GM12878 (cell line): ENCODE data around the gene BRAF. TPM values are rescaled to one million over a fixed set of nuclear protein-coding genes. Genes with fewer than 3 reads are reported as not detected.

Experiments used
- ATAC-seq: fragments of 200-7000 bp; cut with Tn5 transposase; 3 replicates; pipeline ENCODE4 v1.9.1; 2020; ENCODE audit warnings: mild to moderate bottlenecking, moderate library complexity
- BruUV-seq: library from RNA; stranded (reverse); fragments of 400-500 nt; replicated peaks from 2 replicates; lab custom pipeline; 2021; lab: Mats Ljungman, UMichigan
- CTCF ChIA-PET: fragments of 300-600 bp; sonication (Branson Sonifier 250); formaldehyde crosslinking; extraction: SDS; loops from one replicate; lab custom pipeline; 2021; ENCODE audit warnings: inconsistent platforms; lab: Yijun Ruan, JAX
- POLR2A ChIA-PET: fragments of 350-600 bp; formaldehyde crosslinking; extraction: SDS; loops from one replicate; lab custom pipeline; 2021; ENCODE audit warnings: inconsistent platforms; lab: Charles Lee
- RAD21 ChIA-PET: fragments of 300-600 bp; sonication (Branson Sonifier 250); formaldehyde crosslinking; loops from one replicate; lab custom pipeline; 2023; ENCODE audit warnings: antibody characterized with exemption; ENCODE audit not compliant: unreplicated experiment; lab: Charles Lee
- SMC1A ChIA-PET: fragments of 300-600 bp; sonication (Branson Sonifier 250); formaldehyde crosslinking; loops from one replicate; lab custom pipeline; 2023; ENCODE audit not compliant: unreplicated experiment, uncharacterized antibody; lab: Charles Lee
- DNase-seq: peaks from one replicate; pipeline ENCODE4 v3.0.0-alpha.2; 2011; ENCODE audit warnings: low read depth, low spot score
- FAIRE-seq: peaks from 3 replicates; lab custom pipeline; 2011; peaks lifted over from hg19 to GRCh38; lab: Jason Lieb, UNC
- H2AFZ ChIP-seq: 2 replicates; pipeline ENCODE4 v1.6.0; 2011; ENCODE audit warnings: low read depth, low read length, control low read depth; ENCODE audit not compliant: control insufficient read depth
- H3K27ac ChIP-seq: 2 replicates; pipeline ENCODE4 v1.5.1; 2011; ENCODE audit warnings: control low read depth; ENCODE audit not compliant: control insufficient read depth, insufficient read depth
- H3K27me3 ChIP-seq, 2 experiments: replicated peaks in 1 of 2; 2 replicates each; pipeline versions ENCODE4 v1.6.0 to v1.6.1; 2011; ENCODE audit warnings: low read length in 1 of 2; ENCODE audit not compliant: control insufficient read depth in 2 of 2, insufficient read depth in 2 of 2
- H3K36me3 ChIP-seq, 2 experiments: 2 replicates each; pipeline ENCODE4 v1.5.1; 2011; ENCODE audit warnings: low read length in 1 of 2; ENCODE audit not compliant: control insufficient read depth in 2 of 2, insufficient read depth in 2 of 2
- H3K4me1 ChIP-seq: 2 replicates; pipeline ENCODE4 v1.6.1; 2011; ENCODE audit warnings: mild to moderate bottlenecking, low read length, moderate library complexity, mixed read lengths; ENCODE audit not compliant: control insufficient read depth, insufficient read depth
- H3K4me2 ChIP-seq: 2 replicates; pipeline ENCODE4 v1.6.0; 2011; ENCODE audit warnings: control low read depth; ENCODE audit not compliant: control insufficient read depth, insufficient read depth
- H3K4me3 ChIP-seq: fragments of 200-600 bp; sonication (generic); 2 replicates; pipeline ENCODE4 v1.5.1; 2016
- H3K79me2 ChIP-seq: 2 replicates; pipeline ENCODE4 v1.6.0; 2011; ENCODE audit warnings: low read length; ENCODE audit not compliant: control insufficient read depth, insufficient read depth
- H3K9ac ChIP-seq: 2 replicates; pipeline ENCODE4 v1.8.0; 2011; ENCODE audit warnings: low read length, control low read depth, mixed read lengths; ENCODE audit not compliant: control insufficient read depth, insufficient read depth
- H3K9me3 ChIP-seq: replicated peaks from 3 replicates; pipeline ENCODE4 v1.5.1; 2011; ENCODE audit warnings: mild to moderate bottlenecking, low read length; ENCODE audit not compliant: control insufficient read depth, insufficient read depth
- H4K20me1 ChIP-seq: 2 replicates; pipeline ENCODE4 v1.6.0; 2011; ENCODE audit not compliant: control insufficient read depth, insufficient read depth
- BHLHE40 ChIP-seq, 2 experiments: fragments of 450-650 bp in 1 of 2; IDR thresholded peaks; 2 replicates each; pipeline ENCODE4 v1.6.1; 2011 to 2017; ENCODE audit warnings: low read depth in 2 of 2, borderline replicate concordance in 1 of 2, improper control_type of control experiment in 1 of 2, low read length in 1 of 2, mild to moderate bottlenecking in 1 of 2
- E2F4 ChIP-seq: IDR thresholded peaks from 2 replicates; pipeline ENCODE4 v1.6.1; 2012; ENCODE audit warnings: low read depth, low read length, improper control_type of control experiment
- FOXM1 ChIP-seq: IDR thresholded peaks from 2 replicates; pipeline ENCODE4 v1.6.1; 2012; ENCODE audit warnings: low read depth, mild to moderate bottlenecking, inconsistent platforms, low read length, moderate library complexity
- IKZF2 ChIP-seq, 2 experiments: fragments of 450-650 bp; IDR thresholded peaks; 2 replicates each; pipeline ENCODE4 v1.6.1; 2017; ENCODE audit warnings: mild to moderate bottlenecking in 2 of 2, moderate library complexity in 2 of 2
- NFIC ChIP-seq: IDR thresholded peaks from 2 replicates; pipeline ENCODE4 v1.6.1; 2012; ENCODE audit warnings: low read depth, mild to moderate bottlenecking, inconsistent platforms, low read length, moderate library complexity
- SIX5 ChIP-seq: IDR thresholded peaks from 2 replicates; pipeline ENCODE4 v1.6.1; 2011; ENCODE audit warnings: mild to moderate bottlenecking, low read depth, low read length, moderate library complexity; ENCODE audit not compliant: severe bottlenecking
- ZBTB4 ChIP-seq: fragments of 450-650 bp; formaldehyde crosslinking; IDR thresholded peaks from 2 replicates; pipeline ENCODE4 v1.4.0; 2022; ENCODE audit warnings: mild to moderate bottlenecking, moderate library complexity
- WGBS: methylation state at CpG from one replicate; pipeline ENCODE4 v1.1.6; 2016; ENCODE audit warnings: low lambda C conversion rate; ENCODE audit not compliant: insufficient replicate concordance, insufficient coverage; ENCODE audit errors: missing lambda C conversion rate; 5-methylcytosine and 5-hydroxymethylcytosine counted together
- in situ Hi-C: fragments of 300-500 bp; cut with MboI; formaldehyde crosslinking; loops from 9 replicates; pipeline ENCODE4 v1.14.3; 2018; ENCODE audit warnings: mixed read lengths
- intact Hi-C: fragments of 100-400 bp; cut with micrococcal nuclease; formaldehyde crosslinking; loops from one replicate; pipeline ENCODE4 v1.14.2; 2022; ENCODE audit not compliant: unreplicated experiment
- polyA plus RNA-seq, 11 experiments: library from polyadenylated mRNA; depleted of rRNA in 4 of 11; unstranded in 6 of 11; stranded (reverse) in 5 of 11; fragments of >200 nt; fragmentation: Nextera tagmentation in 4 of 11; fragmentation: Illumina TruSeq in 1 of 11; extraction: Ambion mirVana in 4 of 11; extraction: Trizol in 1 of 11; gene quantifications; 1 replicate in 1 of 11; 2 replicates in 10 of 11; pipeline versions ENCODE4 v1.2.1 to v1.2.3, GENCODE V29; 2011 to 2016; ENCODE audit warnings: inconsistent platforms in 2 of 11, missing spikeins in 2 of 11, low read depth in 1 of 11
- total RNA-seq, 4 experiments: library from RNA; depleted of rRNA in 3 of 4; stranded (reverse); fragments of >200 nt in 3 of 4; fragmentation: Illumina TruSeq in 1 of 4; extraction: Trizol in 1 of 4; gene quantifications; 2 replicates each; pipeline versions ENCODE4 v1.2.1 to v1.2.3, GENCODE V29; 2013 to 2021

The BRAF gene
- total and polyA plus RNA-seq, 10 of the 15 experiments (the other 5 are each of a cell fraction or from before 2014, with no cell fraction given): 2.6 to 31.0 (median 10.6) TPM

GRCh38 chr7:140683657-140684056, 241.1 kb downstream of the BRAF start:
- no peaks in the 10 kb centered on the region for H3K79me2 ChIP-seq
- H3K36me3 ChIP-seq: peaks cover 5 to 7% of the 10 kb centered on the region in 2 experiments; a peak in 3 of 4 replicates
- no peak for TF ChIP-seq SIX5
- no peak for TF ChIP-seq BHLHE40 (IDR thresholded peaks at IDR 0.05; ENCODE audit: borderline replicate concordance in 1 of 2, low read depth in 2 of 2, low read length in 1 of 2)
- no peak for TF ChIP-seq FOXM1
- in situ Hi-C loops: no loop called here
- H3K9me3 ChIP-seq: no peaks in the 10 kb centered on the region
- intact Hi-C loops: no loop called here
- ChIA-PET RAD21 (no interaction called here), POLR2A (no interaction called here), CTCF (interaction anchor here (1.4 kb wide), 1 partner anchor 330 kb away, joined by 3 read pairs; no protein-coding TSS in a partner anchor), SMC1A (interaction anchor here (1.9 kb wide), 1 partner anchor 9 kb away, joined by 4 read pairs; no protein-coding TSS in a partner anchor)
- no peaks in the 10 kb centered on the region for H3K4me1 ChIP-seq
- H3K4me3 ChIP-seq: no peak overlapping the region
- H3K4me2 ChIP-seq: no peak overlapping the region
- DNase-seq: no peak
- no peak for ATAC-seq
- no peak overlapping the region for H3K27ac ChIP-seq
- no peak overlapping the region for H3K9ac ChIP-seq
- FAIRE-seq: no peak
- no TSS peak for BruUV-seq
- H2AFZ ChIP-seq: no peak overlapping the region
- no peaks in the 10 kb centered on the region for H4K20me1 ChIP-seq
- WGBS: 72% methylated on average over 3 of the region's 3 CpGs
- no peaks in the 10 kb centered on the region for H3K27me3 ChIP-seq

- Histone ChIP-seq H3K79me2 (no peaks in the 10 kb centered on the region), H2AFZ (no peak overlapping the region), H3K9me3 (no peaks in the 10 kb centered on the region), H3K27me3 (no peaks in the 10 kb centered on the region), H3K9ac (no peak overlapping the region), H3K4me2 (no peak overlapping the region), H4K20me1 (no peaks in the 10 kb centered on the region), H3K27ac (no peak overlapping the region), H3K36me3 (peaks cover 0 to 4% of the 10 kb centered on the region in 2 experiments; a peak in 1 of 4 replicates), H3K4me1 (peaks cover under 1% of the 10 kb centered on the region; the same call in 1 of the 2 replicates), H3K4me3 (no peak overlapping the region)
- RAD21 ChIA-PET: interaction anchor here (0.7 kb wide), 1 partner anchor 170 kb away, joined by 3 read pairs; no protein-coding TSS in a partner anchor
- DNase-seq (no peak), ATAC-seq (no peak), FAIRE-seq (no peak)
- BruUV-seq: no TSS peak
- WGBS: 96% methylated on average over 3 of the region's 3 CpGs
- CTCF ChIA-PET: interaction anchor here (1.0 kb wide), 1 partner anchor 130 kb away, joined by 3 read pairs; no protein-coding TSS in a partner anchor
- intact Hi-C loops (no loop called here), in situ Hi-C loops (no loop called here)
- POLR2A ChIA-PET: no interaction called here
- SMC1A ChIA-PET: no interaction called here
- TF ChIP-seq NFIC (no peak), IKZF2 (IDR thresholded peaks at IDR 0.05) (no peak), E2F4 (no peak), ZBTB4 (CRISPR knock-in tag) (no peak)
These were observed 243.0 kb downstream of the BRAF start for GRCh38 chr7:140681766-140682165.
